Progenitor cell of endocrine pancreas (in vitro differentiated cells): ENCODE results near the gene PDE11A. TPM values are rescaled to one million over a fixed set of nuclear protein-coding genes. Genes with fewer than 3 reads are reported as not detected.

Experiments
- DNase-seq: peaks from one replicate; pipeline ENCODE4 v3.0.0; 2021; ENCODE audit warnings: low spot score; ENCODE audit not compliant: unreplicated experiment
- H3K27ac Mint-ChIP-seq: 2 replicates; pipeline ENCODE4 v1.8.0; 2021; ENCODE audit warnings: mild to moderate bottlenecking, moderate library complexity, mixed read lengths
- H3K27me3 Mint-ChIP-seq: 2 replicates; pipeline ENCODE4 v1.8.0; 2021; ENCODE audit warnings: mixed read lengths
- H3K36me3 Mint-ChIP-seq: 2 replicates; pipeline ENCODE4 v1.8.0; 2022; ENCODE audit warnings: mixed read lengths; ENCODE audit not compliant: insufficient read depth
- H3K4me1 Mint-ChIP-seq: 2 replicates; pipeline ENCODE4 v1.8.0; 2021; ENCODE audit warnings: low read depth, mixed read lengths
- H3K4me3 Mint-ChIP-seq: 2 replicates; pipeline ENCODE4 v1.8.0; 2021; ENCODE audit warnings: low read depth, mild to moderate bottlenecking, moderate library complexity, mixed read lengths
- H3K9me3 Mint-ChIP-seq: 2 replicates; pipeline ENCODE4 v1.8.0; 2021; ENCODE audit warnings: low read depth, mixed read lengths
- CTCF ChIP-seq: fragments of 200-600 bp; sonication (generic); IDR thresholded peaks from one replicate; pipeline ENCODE4 v1.5.0; 2021; ENCODE audit warnings: antibody characterized with exemption, mild to moderate bottlenecking; ENCODE audit not compliant: unreplicated experiment
- total RNA-seq: library from RNA; stranded (reverse); gene quantifications from 2 replicates; pipeline ENCODE4 v1.2.1, GENCODE V29; 2021

Gene PDE11A
- total RNA-seq, 1 donor from 2014 or later = 54.8 TPM

- no peak for DNase-seq
- no peaks in the 10 kb centered on the region for H3K9me3 Mint-ChIP-seq
- H3K4me1 Mint-ChIP-seq = peaks cover 2% of the 10 kb centered on the region
- H3K36me3 Mint-ChIP-seq = no peaks in the 10 kb centered on the region
- H3K27me3 Mint-ChIP-seq = no peaks in the 10 kb centered on the region
- no peak overlapping the region for H3K4me3 Mint-ChIP-seq
- no peak for TF ChIP-seq CTCF
- no peak overlapping the region for H3K27ac Mint-ChIP-seq
Observed at GRCh38 chr2:177869912-177870311, 202.7 kb downstream of the PDE11A start.

- Mint-ChIP-seq H3K27me3 (no peaks in the 10 kb centered on the region), H3K4me3 (no peak overlapping the region), H3K36me3 (no peaks in the 10 kb centered on the region), H3K9me3 (no peaks in the 10 kb centered on the region), H3K4me1 (peaks cover 2% of the 10 kb centered on the region), H3K27ac (no peak overlapping the region)
- DNase-seq = no peak
- TF ChIP-seq CTCF = no peak
Observed at GRCh38 chr2:177869209-177869608, 203.4 kb downstream of the PDE11A start.

GRCh38 chr2:177868806-177869205 is 203.8 kb downstream of the PDE11A start:
- Mint-ChIP-seq H3K9me3 (peaks cover 4% of the 10 kb centered on the region), H3K4me3 (no peak overlapping the region), H3K27ac (no peak overlapping the region), H3K27me3 (no peaks in the 10 kb centered on the region), H3K4me1 (peaks cover under 1% of the 10 kb centered on the region), H3K36me3 (no peaks in the 10 kb centered on the region)
- no peak for TF ChIP-seq CTCF
- DNase-seq = no peak

GRCh38 chr2:177857538-177857937 is 215.0 kb downstream of the PDE11A start:
- Mint-ChIP-seq H3K27ac (no peak overlapping the region), H3K4me1 (peaks cover 31% of the 10 kb centered on the region), H3K4me3 (no peak overlapping the region), H3K27me3 (no peaks in the 10 kb centered on the region), H3K36me3 (peaks cover 5% of the 10 kb centered on the region), H3K9me3 (peaks cover 8% of the 10 kb centered on the region)
- no peak for TF ChIP-seq CTCF
- no peak for DNase-seq

- DNase-seq = no peak
- peaks cover 4% of the 10 kb centered on the region for H3K36me3 Mint-ChIP-seq
- H3K9me3 Mint-ChIP-seq = peaks cover 7% of the 10 kb centered on the region
- H3K4me1 Mint-ChIP-seq = peaks cover 47% of the 10 kb centered on the region
- H3K27me3 Mint-ChIP-seq = no peaks in the 10 kb centered on the region
- peak overlapping the region; percentile 51 for H3K27ac Mint-ChIP-seq
- TF ChIP-seq CTCF = no peak
- H3K4me3 Mint-ChIP-seq = no peak overlapping the region
Observed at GRCh38 chr2:177852389-177852788, 220.2 kb downstream of the PDE11A start.
